Vagina (tissue), 2 donors: ENCODE results near the gene CAMKMT.

ENCODE experiments used
- CTCF ChIP-seq, 3 experiments: fragments of 450-650 bp in 2 of 3; fragments of 200-600 bp in 1 of 3; sonication (generic) in 1 of 3; IDR thresholded peaks; one replicate each; pipeline ENCODE4 v1.5.1; 2017 to 2019; ENCODE audit warnings: antibody characterized with exemption in 3 of 3, mild to moderate bottlenecking in 2 of 3, moderate library complexity in 2 of 3
- POLR2A ChIP-seq, 2 donors: fragments of 450-650 bp; IDR thresholded peaks; one replicate each; pipeline ENCODE4 v1.6.1; 2017; ENCODE audit warnings: antibody characterized with exemption in 2 of 2, mild to moderate bottlenecking in 2 of 2, moderate library complexity in 2 of 2
- POLR2AphosphoS5 ChIP-seq, 2 donors: sonication (generic); formaldehyde crosslinking; IDR thresholded peaks; one replicate each; pipeline ENCODE4 v1.9.0; 2017; ENCODE audit warnings: antibody characterized with exemption in 2 of 2, mild to moderate bottlenecking in 2 of 2, low read depth in 1 of 2; ENCODE audit not compliant: insufficient read depth in 1 of 2

GRCh38 chr2:44490726-44491125 lies 129.0 kb downstream of the CAMKMT start:
- TF ChIP-seq POLR2A (IDR thresholded peaks at IDR 0.05) (no peak), CTCF (IDR thresholded peaks at IDR 0.05) (no peak), POLR2AphosphoS5 (IDR thresholded peaks at IDR 0.05; ENCODE audit: insufficient read depth in 1 of 2, low read depth in 1 of 2) (no peak)
